K562 (cell line): ENCODE measurements around the gene USP16. TPM values are rescaled to one million over a fixed set of nuclear protein-coding genes. Genes with fewer than 3 reads are reported as not detected.
A peak's percentile ranks its signal among the peaks of the same experiment; 100 is the strongest.

Source experiments
- BDP1 ChIP-seq: IDR thresholded peaks from 3 replicates; pipeline ENCODE4 v1.6.1; 2011; ENCODE audit not compliant: insufficient read length, insufficient read depth
- CCAR2 ChIP-seq: fragments of 200-400 bp; formaldehyde crosslinking; IDR thresholded peaks from 2 replicates; pipeline ENCODE4 v1.6.1; 2017; ENCODE audit warnings: mild to moderate bottlenecking, low read depth, low read length
- CXXC5 ChIP-seq: fragments of 250-450 bp; sonication (Bioruptor Pico); IDR thresholded peaks from 2 replicates; pipeline ENCODE4 v1.8.0; 2022; ENCODE audit warnings: inconsistent platforms, mild to moderate bottlenecking, moderate library complexity
- E2F3 ChIP-seq: fragments of 250-450 bp; sonication (Bioruptor Pico); IDR thresholded peaks from 2 replicates; pipeline ENCODE4 v1.4.0; 2020; ENCODE audit warnings: mild to moderate bottlenecking
- FIP1L1 ChIP-seq: fragments of 200-400 bp; formaldehyde crosslinking; IDR thresholded peaks from 2 replicates; pipeline ENCODE4 v1.6.1; 2018; ENCODE audit warnings: mild to moderate bottlenecking, low read depth, low read length; ENCODE audit not compliant: poor library complexity, severe bottlenecking
- FOXP1 ChIP-seq: sonication (generic); formaldehyde crosslinking; IDR thresholded peaks from 2 replicates; pipeline ENCODE4 v1.8.0; 2022; ENCODE audit warnings: mild to moderate bottlenecking, missing genetic modification reagents
- FOXP4 ChIP-seq: sonication (generic); formaldehyde crosslinking; IDR thresholded peaks from 2 replicates; pipeline ENCODE4 v1.8.0; 2022; ENCODE audit warnings: mild to moderate bottlenecking, missing genetic modification reagents, borderline replicate concordance
- HNRNPUL1 ChIP-seq: fragments of 200-400 bp; formaldehyde crosslinking; IDR thresholded peaks from 2 replicates; pipeline ENCODE4 v1.6.1; 2017; ENCODE audit warnings: low read length
- ILF3 ChIP-seq: fragments of 450-650 bp; IDR thresholded peaks from 2 replicates; pipeline ENCODE4 v1.6.1; 2018; ENCODE audit warnings: antibody characterized with exemption, mild to moderate bottlenecking, moderate library complexity, borderline replicate concordance
- L3MBTL2 ChIP-seq: fragments of 450-650 bp; IDR thresholded peaks from 2 replicates; pipeline ENCODE4 v1.6.1; 2016; ENCODE audit warnings: mild to moderate bottlenecking, moderate library complexity
- LEF1 ChIP-seq: fragments of 450-650 bp; IDR thresholded peaks from 2 replicates; pipeline ENCODE4 v1.6.1; 2016; ENCODE audit warnings: mild to moderate bottlenecking
- MTA1 ChIP-seq: fragments of 450-650 bp; IDR thresholded peaks from 2 replicates; pipeline ENCODE4 v1.6.1; 2017; ENCODE audit warnings: borderline replicate concordance
- MTA3 ChIP-seq: fragments of 450-650 bp; formaldehyde crosslinking; IDR thresholded peaks from 2 replicates; pipeline ENCODE4 v1.6.1; 2017; ENCODE audit warnings: mild to moderate bottlenecking, borderline replicate concordance
- MTF1 ChIP-seq: fragments of 250-450 bp; sonication (Bioruptor Pico); IDR thresholded peaks from 2 replicates; pipeline ENCODE4 v1.9.0; 2021; ENCODE audit warnings: moderate library complexity, mild to moderate bottlenecking, inconsistent platforms, borderline replicate concordance
- NFE2 ChIP-seq: IDR thresholded peaks from 2 replicates; pipeline ENCODE4 v1.6.1; 2014; ENCODE audit warnings: antibody characterized with exemption, low read depth
- PHF8 ChIP-seq: fragments of 200-600 bp; sonication (generic); IDR thresholded peaks from 2 replicates; pipeline ENCODE4 v1.6.1; 2012; ENCODE audit warnings: mixed run types, mild to moderate bottlenecking, inconsistent platforms, low read length, moderate library complexity, borderline replicate concordance
- POLR2AphosphoS5 ChIP-seq: IDR thresholded peaks from 2 replicates; pipeline ENCODE4 v1.6.1; 2011; ENCODE audit warnings: mild to moderate bottlenecking, low read depth, low read length, moderate library complexity; ENCODE audit not compliant: control insufficient read depth, insufficient read depth
- PRPF4 ChIP-seq: fragments of 200-400 bp; formaldehyde crosslinking; IDR thresholded peaks from one replicate; pipeline ENCODE4 v1.6.1; 2017; ENCODE audit warnings: low read length, low read depth, mild to moderate bottlenecking; ENCODE audit not compliant: insufficient read depth, poor library complexity, severe bottlenecking
- RBM39 ChIP-seq: fragments of 200-400 bp; formaldehyde crosslinking; optimal IDR thresholded peaks from 2 replicates; pipeline ENCODE3; 2018; ENCODE audit warnings: low read depth, low read length
- SMAD1 ChIP-seq: fragments of 150-350 bp; IDR thresholded peaks from 2 replicates; pipeline ENCODE4 v1.6.1; 2014; ENCODE audit warnings: low read length, low read depth; ENCODE audit not compliant: partially characterized antibody
- SMAD4 ChIP-seq: fragments of 250-450 bp; sonication (Bioruptor Pico); conservative IDR thresholded peaks from 2 replicates; pipeline ENCODE4 v1.8.0; 2021; ENCODE audit warnings: inconsistent platforms, mild to moderate bottlenecking, moderate library complexity
- TARDBP ChIP-seq: fragments of 450-650 bp; IDR thresholded peaks from 2 replicates; pipeline ENCODE4 v1.6.1; 2016
- YBX1 ChIP-seq: fragments of 450-650 bp; IDR thresholded peaks from 2 replicates; pipeline ENCODE4 v1.7.1; 2016; ENCODE audit warnings: mild to moderate bottlenecking
- ZNF134 ChIP-seq: fragments of 250-450 bp; sonication (Bioruptor Pico); conservative IDR thresholded peaks from 2 replicates; pipeline ENCODE4 v1.4.0; 2020
- ZNF175 ChIP-seq: fragments of 200-800 bp; sonication (Bioruptor generic); IDR thresholded peaks from 2 replicates; pipeline ENCODE4 v1.6.1; 2016; ENCODE audit warnings: low read depth, mild to moderate bottlenecking, missing genetic modification characterization, missing compliant biosample characterization
- ZNF253 ChIP-seq: fragments of 250-450 bp; sonication (Bioruptor Pico); conservative IDR thresholded peaks from 2 replicates; pipeline ENCODE4 v1.6.1; 2021; ENCODE audit warnings: mild to moderate bottlenecking
- ZNF445 ChIP-seq: fragments of 250-450 bp; sonication (Bioruptor Pico); IDR thresholded peaks from 2 replicates; pipeline ENCODE4 v1.4.0; 2020; ENCODE audit warnings: low read depth, mild to moderate bottlenecking, moderate library complexity
- ZNF740 ChIP-seq, 3 experiments: fragments of 200-800 bp in 1 of 3; sonication (Bioruptor generic) in 1 of 3; sonication (generic) in 1 of 3; formaldehyde crosslinking in 1 of 3; IDR thresholded peaks; 2 replicates each; pipeline versions ENCODE4 v1.6.1 to v1.8.0; 2016 to 2022; ENCODE audit warnings: mild to moderate bottlenecking in 2 of 3, missing compliant biosample characterization in 2 of 3, missing genetic modification characterization in 2 of 3, missing genetic modification reagents in 1 of 3
- polyA plus RNA-seq, 8 experiments: library from polyadenylated mRNA; depleted of rRNA in 4 of 8; stranded (reverse) in 5 of 8; unstranded in 3 of 8; fragments of >200 nt; fragmentation: Nextera tagmentation in 2 of 8; fragmentation: Illumina TruSeq in 1 of 8; extraction: Ambion mirVana in 2 of 8; extraction: Trizol in 1 of 8; gene quantifications; 2 replicates each; pipeline versions ENCODE4 v1.2.1 to v1.2.3, GENCODE V29; 2011 to 2014; ENCODE audit warnings: inconsistent platforms in 1 of 8, missing spikeins in 1 of 8
- total RNA-seq, 7 experiments: library from RNA; depleted of rRNA in 6 of 7; stranded (reverse); fragments of >200 nt in 6 of 7; fragmentation: Illumina TruSeq in 2 of 7; extraction: Trizol in 2 of 7; gene quantifications; 2 replicates each; pipeline versions ENCODE4 v1.2.1 to v1.2.3, GENCODE V29; 2011 to 2021; ENCODE audit warnings: low replicate concordance in 1 of 7

USP16 gene
- total and polyA plus RNA-seq, 9 of the 15 experiments (the other 6 are each of a cell fraction or from before 2014, with no cell fraction given) = 38.4 to 90.9 (median 62.8) TPM

- TF ChIP-seq YBX1 = no peak
- TF ChIP-seq FOXP4 (CRISPR knock-in tag) = peak; percentile 85; the same call in 1 of the 2 replicates
- TF ChIP-seq ZNF445 = no peak
- TF ChIP-seq FOXP1 (CRISPR knock-in tag) = 0 out of 2 replicates have a peak, but pooled peaks have one; percentile 70
- peak; percentile 99 for TF ChIP-seq PHF8
- TF ChIP-seq ZNF134 (CRISPR knock-in tag) = no peak
- no peak for TF ChIP-seq CCAR2
- TF ChIP-seq MTF1 (CRISPR knock-in tag) = no peak
- TF ChIP-seq CXXC5 = peak; percentile 97
- 0 out of 2 replicates have a peak, but pooled peaks have one; percentile 56 for TF ChIP-seq TARDBP
- TF ChIP-seq L3MBTL2 = peak; percentile 97
- TF ChIP-seq ZNF175 (CRISPR knock-in tag) = peak; percentile 84
- peak; percentile 56 for TF ChIP-seq LEF1
- TF ChIP-seq HNRNPUL1 = no peak
- TF ChIP-seq SMAD4 (CRISPR knock-in tag) = peak; percentile 63; the same call in 1 of the 2 replicates
- TF ChIP-seq MTA3 = peak; percentile 95
- peak; percentile 89 for TF ChIP-seq SMAD1
- peak; percentile 47 for TF ChIP-seq PRPF4
- no peak for TF ChIP-seq RBM39
- no peak for TF ChIP-seq ZNF253 (CRISPR knock-in tag)
- peak; percentile 97 for TF ChIP-seq POLR2AphosphoS5
- no peak for TF ChIP-seq ILF3
- TF ChIP-seq FIP1L1 = peak; percentile 58
- no peak for TF ChIP-seq BDP1
- TF ChIP-seq MTA1 = no peak
- TF ChIP-seq ZNF740 (CRISPR knock-in tag; IDR thresholded peaks at IDR 0.05) = peak; percentile 45; the same call in 1 of the 2 replicates
- TF ChIP-seq ZNF740 (tag; IDR thresholded peaks at IDR 0.05) = no peak
- no peak for TF ChIP-seq NFE2
- no peak for TF ChIP-seq E2F3
Measured at GRCh38 chr21:29002442-29003144, 21.9 kb upstream of the USP16 start (continued).
